ENCODE data around the gene SLC35E4. TPM values are rescaled to one million over a fixed set of nuclear protein-coding genes. Genes with fewer than 3 reads are reported as not detected.

SLC35E4 gene
- total and polyA plus RNA-seq, 11 donors, result 2.4 to 9.8 (median 4.0) TPM

DNA sequence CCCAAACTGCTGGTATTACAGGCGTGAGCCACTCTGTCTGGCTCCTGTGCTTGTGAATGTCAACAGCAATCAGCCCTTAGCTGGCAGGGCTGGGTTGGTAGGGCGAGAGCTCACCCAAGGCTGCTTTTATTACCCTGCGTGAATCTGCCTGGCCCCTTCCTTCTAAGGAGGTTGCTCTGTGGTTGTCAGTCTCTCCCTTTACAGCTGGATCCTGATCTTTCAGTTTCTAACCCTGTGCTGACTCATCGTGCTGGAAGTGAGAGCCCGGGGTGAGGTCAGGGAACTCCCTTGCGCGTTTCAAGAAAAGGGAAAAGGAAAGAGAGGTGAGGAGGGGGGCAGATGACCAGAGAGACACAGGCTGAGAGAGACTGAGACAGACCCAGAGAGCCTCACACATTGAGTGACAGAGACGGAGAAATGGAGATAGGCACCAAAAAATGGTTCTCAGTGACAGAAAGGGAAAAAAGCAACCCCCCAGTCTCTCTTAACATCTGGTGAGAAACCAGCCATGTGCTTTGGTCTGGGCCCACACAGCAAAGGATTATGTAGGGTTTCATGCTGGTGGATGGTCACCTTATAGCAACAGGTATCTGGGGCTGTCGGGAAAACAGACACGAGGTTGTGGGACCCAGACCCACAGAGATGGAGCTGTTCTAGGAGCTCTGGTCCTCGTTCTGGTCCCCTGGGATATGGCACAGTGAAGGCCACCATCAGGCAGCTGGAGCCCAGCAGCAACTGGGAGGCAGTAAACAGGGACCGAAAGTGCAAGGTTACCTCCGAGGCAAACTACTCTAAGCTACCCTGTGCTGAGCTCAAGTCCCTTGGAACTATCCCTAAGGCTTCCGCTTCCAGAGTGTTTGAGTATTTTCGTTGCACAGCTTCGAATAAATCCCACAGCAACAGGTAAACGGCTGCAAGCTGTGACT, 26.1 kb upstream of the SLC35E4 start:
- H3K36me3 ChIP-seq, result peaks cover 0 to 39% (median 15%) of the 10 kb centered on the region in 9 donors
- no peak for TF ChIP-seq POLR2A (IDR thresholded peaks at IDR 0.05)
- TF ChIP-seq, protein P1, sequence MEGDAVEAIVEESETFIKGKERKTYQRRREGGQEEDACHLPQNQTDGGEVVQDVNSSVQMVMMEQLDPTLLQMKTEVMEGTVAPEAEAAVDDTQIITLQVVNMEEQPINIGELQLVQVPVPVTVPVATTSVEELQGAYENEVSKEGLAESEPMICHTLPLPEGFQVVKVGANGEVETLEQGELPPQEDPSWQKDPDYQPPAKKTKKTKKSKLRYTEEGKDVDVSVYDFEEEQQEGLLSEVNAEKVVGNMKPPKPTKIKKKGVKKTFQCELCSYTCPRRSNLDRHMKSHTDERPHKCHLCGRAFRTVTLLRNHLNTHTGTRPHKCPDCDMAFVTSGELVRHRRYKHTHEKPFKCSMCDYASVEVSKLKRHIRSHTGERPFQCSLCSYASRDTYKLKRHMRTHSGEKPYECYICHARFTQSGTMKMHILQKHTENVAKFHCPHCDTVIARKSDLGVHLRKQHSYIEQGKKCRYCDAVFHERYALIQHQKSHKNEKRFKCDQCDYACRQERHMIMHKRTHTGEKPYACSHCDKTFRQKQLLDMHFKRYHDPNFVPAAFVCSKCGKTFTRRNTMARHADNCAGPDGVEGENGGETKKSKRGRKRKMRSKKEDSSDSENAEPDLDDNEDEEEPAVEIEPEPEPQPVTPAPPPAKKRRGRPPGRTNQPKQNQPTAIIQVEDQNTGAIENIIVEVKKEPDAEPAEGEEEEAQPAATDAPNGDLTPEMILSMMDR (IDR thresholded peaks at IDR 0.05), result no peak
- H3K27ac ChIP-seq, result peak overlapping the region in 11 of 12 donors; percentile 49 to 89 (median 76)
- WGBS, 4 donors, result 60 to 70% (median 62%) methylated on average over 17 of the region's 17 CpGs
- peak in 4 of 5 donors; percentile 56 to 66 (median 58) for DNase-seq
- peaks cover 0 to 58% (median 34%) of the 10 kb centered on the region in 12 donors for H3K4me1 ChIP-seq
- no peaks in the 10 kb centered on the region for H3K9me3 ChIP-seq
- intact Hi-C loops (cut with DNase I), result loop anchor here in 4 of 10 donors (10.0 kb wide), 3 partner anchors 185 to 885 kb away; partner anchors contain the start of genes MTFP1 (in 2 of the 4), PIK3IP1 (in 1 of the 4) and SFI1 (in 1 of the 4)
- H3K27me3 ChIP-seq, result no peaks in the 10 kb centered on the region
- peak overlapping the region in 9 of 12 donors; percentile 2 to 76 (median 16) for H3K4me3 ChIP-seq
- ATAC-seq, result peak; percentile 12 to 68 (median 68)

DNA sequence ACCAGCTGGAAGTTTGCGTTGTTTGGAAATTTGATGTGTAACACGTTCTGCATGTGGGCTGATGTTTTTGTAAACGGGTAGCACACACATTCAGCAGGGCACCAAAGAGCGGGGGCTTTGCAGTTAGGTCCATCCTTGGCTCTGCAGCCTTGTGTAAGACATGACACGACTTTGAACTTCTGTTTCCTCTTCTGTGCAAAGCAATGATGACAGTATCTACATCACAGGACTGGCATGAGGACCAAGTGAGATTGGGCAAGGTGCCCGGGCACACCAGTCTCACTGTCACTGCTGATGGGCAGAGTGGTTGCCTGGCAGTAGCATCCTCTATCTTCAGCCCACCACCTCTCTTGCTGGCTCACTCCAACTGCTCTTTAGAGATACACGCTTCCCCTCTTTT, 25.3 kb upstream of the SLC35E4 start:
- Histone ChIP-seq H3K4me3 (peak overlapping the region in 1 of 12 donors; percentile 16), H3K27me3 (no peaks in the 10 kb centered on the region), H3K27ac (peak overlapping the region in 2 of 12 donors; percentile 81 to 88), H3K36me3 (peaks cover 0 to 47% (median 17%) of the 10 kb centered on the region in 9 donors), H3K9me3 (no peaks in the 10 kb centered on the region), H3K4me1 (peaks cover 0 to 55% (median 32%) of the 10 kb centered on the region in 12 donors)
- WGBS, 4 donors, result 60 to 76% (median 70%) methylated on average over 7 of the region's 7 CpGs
- intact Hi-C loops (cut with DNase I), result no loop called here
- DNase-seq (peak in 3 of 5 donors; percentile 36 to 45 (median 45)), ATAC-seq (no peak)
- no peak for TF ChIP-seq POLR2A (IDR thresholded peaks at IDR 0.05)
- TF ChIP-seq, protein P1 (IDR thresholded peaks at IDR 0.05), result no peak

DNA sequence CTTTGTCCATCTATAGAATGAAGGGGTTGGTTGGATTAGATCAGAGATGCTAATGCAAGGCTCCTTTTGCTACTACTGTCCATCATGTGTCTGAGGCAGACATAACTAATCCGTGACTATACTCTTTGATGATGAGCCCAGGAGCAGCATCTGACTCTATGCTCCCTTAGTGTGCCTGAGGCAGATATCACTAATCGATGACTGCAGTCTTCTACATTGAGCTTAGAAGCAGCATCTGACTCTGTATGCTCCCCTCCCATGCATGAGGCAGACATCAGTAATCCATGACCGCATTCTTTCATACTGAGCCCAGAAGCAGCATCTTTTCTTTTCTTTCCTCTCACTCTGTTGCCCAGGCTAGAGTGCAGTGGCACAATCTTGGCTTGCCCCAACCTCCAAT, 24.4 kb upstream of the SLC35E4 start:
- WGBS, 4 donors, result 93 to 97% (median 93%) methylated on average over 3 of the region's 3 CpGs
- Histone ChIP-seq H3K4me1 (peaks cover 0 to 46% (median 23%) of the 10 kb centered on the region in 12 donors), H3K36me3 (peaks cover 0 to 52% (median 26%) of the 10 kb centered on the region in 9 donors), H3K27me3 (no peaks in the 10 kb centered on the region), H3K4me3 (no peak overlapping the region), H3K9me3 (no peaks in the 10 kb centered on the region), H3K27ac (peak overlapping the region in 1 of 12 donors; percentile 88)
- TF ChIP-seq POLR2A (IDR thresholded peaks at IDR 0.05), result no peak
- TF ChIP-seq, protein P1 (IDR thresholded peaks at IDR 0.05), result no peak
- DNase-seq, result no peak
- intact Hi-C loops (cut with DNase I), result no loop called here
- ATAC-seq, result no peak

DNA sequence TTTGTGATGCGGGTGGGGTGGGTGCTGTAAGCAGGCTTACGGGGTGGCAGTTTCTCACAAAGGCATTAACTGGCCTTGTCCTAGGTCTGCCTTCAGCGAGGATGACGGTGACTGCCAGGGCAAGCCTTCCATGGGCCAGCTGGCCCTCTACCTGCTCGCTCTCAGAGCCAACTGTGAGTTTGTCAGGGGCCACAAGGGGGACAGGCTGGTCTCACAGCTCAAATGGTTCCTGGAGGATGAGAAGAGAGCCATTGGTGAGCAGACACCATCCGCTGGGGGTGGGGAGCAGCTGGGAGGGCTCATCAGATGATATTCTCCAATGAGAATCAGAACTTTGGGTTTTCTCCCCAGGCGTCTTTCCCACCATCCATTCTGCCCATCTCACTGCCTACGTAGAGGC, 22.8 kb upstream of the SLC35E4 start:
- H3K9me3 ChIP-seq, result no peaks in the 10 kb centered on the region
- intact Hi-C loops (cut with DNase I), result no loop called here
- H3K36me3 ChIP-seq, result peaks cover 0 to 63% (median 33%) of the 10 kb centered on the region in 9 donors
- no peak overlapping the region for H3K27ac ChIP-seq
- TF ChIP-seq POLR2A (IDR thresholded peaks at IDR 0.05), result no peak
- TF ChIP-seq, protein P1 (IDR thresholded peaks at IDR 0.05), result no peak
- H3K4me3 ChIP-seq, result no peak overlapping the region
- WGBS, 4 donors, result 94 to 98% (median 96%) methylated on average over 8 of the region's 8 CpGs
- peaks cover 0 to 36% (median 16%) of the 10 kb centered on the region in 12 donors for H3K4me1 ChIP-seq
- ATAC-seq (no peak), DNase-seq (no peak)
- H3K27me3 ChIP-seq, result no peaks in the 10 kb centered on the region
